B cell (primary cell): ENCODE measurements around the gene SUSD5. TPM values are rescaled to one million over a fixed set of nuclear protein-coding genes. Genes with fewer than 3 reads are reported as not detected.

Experiments used
- ATAC-seq: fragments of 200-7000 bp; cut with Tn5 transposase; one replicate; pipeline ENCODE4 v1.10.0; 2021; ENCODE audit warnings: low read depth, mild to moderate bottlenecking, moderate number of reproducible peaks, moderate library complexity
- CTCF ChIA-PET: fragments of 350-600 bp; sonication (Branson Sonifier 250); formaldehyde crosslinking; loops from one replicate; lab custom pipeline; 2021; ENCODE audit warnings: antibody characterized with exemption, inconsistent platforms; lab: Charles Lee
- POLR2A ChIA-PET: fragments of 350-600 bp; sonication (Branson Sonifier 250); formaldehyde crosslinking; loops from one replicate; lab custom pipeline; 2021; ENCODE audit warnings: antibody characterized with exemption; lab: Charles Lee
- DNase-seq: peaks from one replicate; pipeline ENCODE4 v3.0.0; 2013
- H2AFZ ChIP-seq: 2 replicates; pipeline ENCODE4 v1.6.1; 2012; ENCODE audit warnings: mild to moderate bottlenecking, low read depth, low read length; ENCODE audit not compliant: insufficient read depth, poor library complexity, severe bottlenecking
- H3K27ac ChIP-seq, 2 donors: 1 replicate in 1 of 2; 2 replicates in 1 of 2; pipeline ENCODE4 v1.5.1; 2012 to 2013; ENCODE audit warnings: low read length in 2 of 2, mild to moderate bottlenecking in 2 of 2, moderate library complexity in 1 of 2
- H3K27me3 ChIP-seq, 4 experiments: fragments of 200-600 bp in 1 of 4; sonication (generic) in 1 of 4; replicated peaks in 1 of 4; 1 replicate in 2 of 4; 2 replicates in 2 of 4; pipeline versions ENCODE4 v1.6.1 to v1.7.0; 2013 to 2016; ENCODE audit warnings: low read length in 3 of 4, mild to moderate bottlenecking in 2 of 4, mixed read lengths in 1 of 4, moderate library complexity in 1 of 4; ENCODE audit not compliant: insufficient read depth in 4 of 4, control insufficient read depth in 3 of 4; ENCODE audit errors: control extremely low read depth in 1 of 4
- H3K36me3 ChIP-seq, 2 experiments: replicated peaks in 1 of 2; 1 replicate in 1 of 2; 2 replicates in 1 of 2; pipeline versions ENCODE4 v1.6.1 to v1.7.1; 2013; ENCODE audit warnings: low read length in 1 of 2; ENCODE audit not compliant: insufficient read depth in 2 of 2, control insufficient read depth in 1 of 2; ENCODE audit errors: control extremely low read depth in 1 of 2, extremely low read depth in 1 of 2
- H3K4me1 ChIP-seq, 2 donors: fragments of 200-600 bp in 1 of 2; sonication (generic) in 1 of 2; 1 replicate in 1 of 2; 2 replicates in 1 of 2; pipeline versions ENCODE4 v1.5.1 to v1.6.1; 2013 to 2017; ENCODE audit warnings: low read length in 2 of 2; ENCODE audit not compliant: control insufficient read depth in 2 of 2, insufficient read depth in 2 of 2
- H3K4me2 ChIP-seq: replicated peaks from 2 replicates; pipeline ENCODE3; 2012; ENCODE audit warnings: mild to moderate bottlenecking, low read depth, low read length; ENCODE audit not compliant: poor library complexity, severe bottlenecking
- H3K4me3 ChIP-seq, 5 experiments: fragments of 200-600 bp in 1 of 5; sonication (generic) in 1 of 5; 1 replicate in 3 of 5; 2 replicates in 2 of 5; pipeline versions ENCODE4 v1.5.1 to v1.7.0; 2011 to 2016; ENCODE audit warnings: low read length in 4 of 5, mild to moderate bottlenecking in 4 of 5, low read depth in 2 of 5, control low read depth in 1 of 5, moderate library complexity in 1 of 5; ENCODE audit not compliant: insufficient read depth in 1 of 5; ENCODE audit errors: control extremely low read depth in 1 of 5, extremely low read depth in 1 of 5
- H3K79me2 ChIP-seq: fragments of 200-600 bp; sonication (generic); one replicate; pipeline ENCODE4 v1.6.0; 2016; ENCODE audit warnings: low read length; ENCODE audit not compliant: control insufficient read depth, insufficient read depth
- H3K9ac ChIP-seq: fragments of 200-600 bp; sonication (generic); 2 replicates; pipeline ENCODE4 v1.6.1; 2017; ENCODE audit warnings: mild to moderate bottlenecking, low read length, moderate library complexity
- H3K9me3 ChIP-seq, 3 donors: one replicate each; pipeline versions ENCODE4 v1.6.1 to v1.7.1; 2013; ENCODE audit warnings: low read length in 2 of 3; ENCODE audit not compliant: control insufficient read depth in 2 of 3, insufficient read depth in 1 of 3; ENCODE audit errors: control extremely low read depth in 1 of 3
- H4K20me1 ChIP-seq: 2 replicates; pipeline ENCODE4 v1.6.0; 2012; ENCODE audit warnings: mild to moderate bottlenecking, low read length; ENCODE audit not compliant: insufficient read depth, control insufficient read depth, poor library complexity, severe bottlenecking
- H3K27ac Mint-ChIP-seq: one replicate; pipeline ENCODE4 v1.8.0; 2021; ENCODE audit warnings: mixed read lengths
- H3K27me3 Mint-ChIP-seq: one replicate; pipeline ENCODE4 v1.8.0; 2021; ENCODE audit warnings: mixed read lengths
- H3K4me1 Mint-ChIP-seq: one replicate; pipeline ENCODE4 v1.8.0; 2021; ENCODE audit warnings: mixed read lengths
- H3K4me3 Mint-ChIP-seq: one replicate; pipeline ENCODE4 v1.8.0; 2021; ENCODE audit warnings: mixed read lengths
- H3K9me3 Mint-ChIP-seq: one replicate; pipeline ENCODE4 v1.8.0; 2022; ENCODE audit warnings: mixed read lengths; ENCODE audit not compliant: insufficient read depth
- CTCF ChIP-seq: fragments of 200-600 bp; IDR thresholded peaks from one replicate; pipeline ENCODE4 v1.8.0; 2022; ENCODE audit warnings: antibody characterized with exemption, mild to moderate bottlenecking
- EZH2 ChIP-seq: IDR thresholded peaks from 2 replicates; pipeline ENCODE4 v1.6.1; 2012; ENCODE audit warnings: borderline replicate concordance, low read depth, mild to moderate bottlenecking, moderate library complexity, low read length; ENCODE audit not compliant: insufficient read depth, poor library complexity, severe bottlenecking
- WGBS: methylation state at CpG from one replicate; pipeline ENCODE4 v1.1.5; 2013; ENCODE audit warnings: missing lambda C conversion rate; ENCODE audit not compliant: insufficient coverage; 5-methylcytosine and 5-hydroxymethylcytosine counted together
- intact Hi-C: fragments of 100-400 bp; cut with micrococcal nuclease; formaldehyde crosslinking; loops from one replicate; pipeline ENCODE4 v1.10.0; 2022
- polyA plus RNA-seq: library from polyadenylated mRNA; depleted of rRNA; stranded (reverse); fragments of >200 nt; gene quantifications from 2 replicates; pipeline ENCODE4 v1.2.3, GENCODE V29; 2012
- total RNA-seq, 2 donors: library from RNA; stranded (reverse); fragments of 120-200 nt in 1 of 2; gene quantifications; 1 replicate in 1 of 2; 2 replicates in 1 of 2; pipeline versions ENCODE4 v1.2.3 to v1.2.4, GENCODE V29; 2013 to 2022

Gene SUSD5
- total and polyA plus RNA-seq, 2 donors (not counting 1 experiment from before 2014, with no cell fraction given): 0.15 to 0.30 TPM

DNA sequence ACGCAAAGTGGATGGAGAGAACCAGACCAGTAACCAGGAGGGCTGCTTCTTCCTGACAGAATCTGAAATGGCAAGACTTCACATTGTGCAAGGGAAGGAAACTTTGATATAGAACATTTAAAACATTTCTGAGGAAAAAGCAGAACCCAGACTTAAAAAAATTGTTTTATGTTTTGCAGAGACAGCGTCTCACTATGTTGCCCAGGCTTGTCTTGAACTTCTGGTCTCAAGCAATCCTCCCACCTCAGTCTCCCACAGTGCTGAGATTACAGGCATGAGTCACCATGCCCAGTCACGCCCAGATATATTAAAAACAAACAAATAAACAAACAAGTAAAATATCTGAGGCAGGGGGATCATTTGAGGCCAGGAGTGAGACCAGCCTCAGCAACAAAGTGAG is 58.6 kb downstream of the SUSD5 start:
- H3K27ac ChIP-seq: no peak overlapping the region
- ATAC-seq: no peak

DNA sequence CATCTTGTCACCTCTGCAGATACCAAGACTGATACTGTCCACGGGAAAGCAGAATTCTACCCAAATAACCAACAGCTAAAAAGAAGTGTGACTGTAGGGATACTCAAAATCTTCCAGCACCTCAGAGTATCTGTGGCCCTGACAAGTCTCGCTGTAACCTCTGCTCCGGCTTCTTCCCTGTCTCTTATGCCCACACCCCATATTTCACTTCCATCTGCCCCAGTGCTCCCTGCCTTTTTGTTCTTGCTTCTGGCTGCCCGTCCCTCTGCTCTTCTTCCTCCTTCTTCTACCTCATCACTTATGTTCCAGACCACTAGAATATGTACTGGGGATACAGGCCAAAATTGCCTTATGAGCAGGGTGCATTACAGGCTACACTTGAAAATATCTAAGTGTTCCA is 59.4 kb downstream of the SUSD5 start:
- H3K27me3 ChIP-seq: no peaks in the 10 kb centered on the region
- H3K27me3 Mint-ChIP-seq: peaks cover 11% of the 10 kb centered on the region
- no peak overlapping the region for H2AFZ ChIP-seq
- no peak overlapping the region for H3K4me3 ChIP-seq
- 86% methylated on average over 2 of the region's 4 CpGs for WGBS
- no peak overlapping the region for H3K27ac Mint-ChIP-seq
- H3K4me1 Mint-ChIP-seq: peaks cover 4% of the 10 kb centered on the region
- H3K4me2 ChIP-seq: no peak overlapping the region
- POLR2A ChIA-PET: interaction anchor here (0.6 kb wide), 1 partner anchor 36 kb away, joined by 7 read pairs; no protein-coding TSS in a partner anchor
- no peak overlapping the region for H3K27ac ChIP-seq
- no peaks in the 10 kb centered on the region for H3K79me2 ChIP-seq
- H3K9ac ChIP-seq: no peak overlapping the region
- H3K36me3 ChIP-seq: no peaks in the 10 kb centered on the region
- peaks cover 1 to 3% of the 10 kb centered on the region in 2 donors for H3K4me1 ChIP-seq
- H3K9me3 Mint-ChIP-seq: no peaks in the 10 kb centered on the region
- no peaks in the 10 kb centered on the region for H3K9me3 ChIP-seq
- DNase-seq: no peak
- H4K20me1 ChIP-seq: no peaks in the 10 kb centered on the region
- H3K4me3 Mint-ChIP-seq: no peak overlapping the region
- intact Hi-C loops: no loop called here
- TF ChIP-seq EZH2 (no peak), CTCF (no peak)
- ATAC-seq: no peak
- CTCF ChIA-PET: no interaction called here

More for the DNA sequence above, 58.6 kb downstream of the SUSD5 start:
- Mint-ChIP-seq H3K4me3 (no peak overlapping the region), H3K4me1 (peaks cover 5% of the 10 kb centered on the region), H3K27me3 (peaks cover 11% of the 10 kb centered on the region), H3K27ac (no peak overlapping the region), H3K9me3 (no peaks in the 10 kb centered on the region)
- no peaks in the 10 kb centered on the region for H3K79me2 ChIP-seq
- no peak overlapping the region for H3K4me2 ChIP-seq
- ChIA-PET POLR2A (no interaction called here), CTCF (interaction anchor here (1.3 kb wide), 1 partner anchor 28 kb away, joined by 3 read pairs; no protein-coding TSS in a partner anchor)
- no peak overlapping the region for H3K4me3 ChIP-seq
- no peak for DNase-seq
- no peak overlapping the region for H2AFZ ChIP-seq
- H3K27me3 ChIP-seq: no peaks in the 10 kb centered on the region
- H3K36me3 ChIP-seq: no peaks in the 10 kb centered on the region
- H4K20me1 ChIP-seq: no peaks in the 10 kb centered on the region
- TF ChIP-seq EZH2 (no peak), CTCF (no peak)
- peaks cover 3 to 4% of the 10 kb centered on the region in 2 donors for H3K4me1 ChIP-seq
- H3K9me3 ChIP-seq: no peaks in the 10 kb centered on the region
- WGBS: 100% methylated on average over 1 of the region's 3 CpGs
- intact Hi-C loops: no loop called here
- H3K9ac ChIP-seq: no peak overlapping the region
